Ovary (tissue), 3 donors: Measurements from ENCODE around the gene NFU1.

ENCODE experiments used
- CTCF ChIP-seq, 3 donors: fragments of 450-650 bp in 2 of 3; fragments of 200-600 bp in 1 of 3; IDR thresholded peaks; one replicate each; pipeline versions ENCODE4 v1.5.1 to v1.8.0; 2016 to 2022; ENCODE audit warnings: antibody characterized with exemption in 3 of 3, mild to moderate bottlenecking in 1 of 3
- EP300 ChIP-seq: sonication (generic); formaldehyde crosslinking; IDR thresholded peaks from one replicate; pipeline ENCODE4 v1.6.1; 2017; ENCODE audit warnings: antibody characterized with exemption
- POLR2A ChIP-seq: fragments of 450-650 bp; IDR thresholded peaks from one replicate; pipeline ENCODE4 v1.6.1; 2017; ENCODE audit warnings: antibody characterized with exemption, mild to moderate bottlenecking, moderate library complexity
- donor health status: DM: no; HTN: no; CAD: no.

- no peak for TF ChIP-seq POLR2A
- no peak for TF ChIP-seq CTCF (IDR thresholded peaks at IDR 0.05)
- no peak for TF ChIP-seq EP300
Measured at GRCh38 chr2:69456950-69457445, 19.8 kb upstream of the NFU1 start.
